OCI-LY1 (cell line): ENCODE data around the gene SAE1.

Source experiments
- EZH2 ChIP-seq: fragments of 200-600 bp; sonication (generic), shearing (Covaris generic); IDR thresholded peaks from 2 replicates; pipeline ENCODE4 v1.8.0; 2017; ENCODE audit warnings: borderline replicate concordance, mixed run types, mild to moderate bottlenecking, antibody characterized with exemption, low read length, moderate library complexity, mixed read lengths
- TF ChIP-seq, protein P1 (sequence below): fragments of 200-600 bp; sonication (generic), shearing (Covaris generic); IDR thresholded peaks from 2 replicates; pipeline ENCODE4 v1.5.1; 2017; ENCODE audit warnings: mild to moderate bottlenecking, antibody characterized with exemption, low read length, moderate library complexity, mixed read lengths

DNA sequence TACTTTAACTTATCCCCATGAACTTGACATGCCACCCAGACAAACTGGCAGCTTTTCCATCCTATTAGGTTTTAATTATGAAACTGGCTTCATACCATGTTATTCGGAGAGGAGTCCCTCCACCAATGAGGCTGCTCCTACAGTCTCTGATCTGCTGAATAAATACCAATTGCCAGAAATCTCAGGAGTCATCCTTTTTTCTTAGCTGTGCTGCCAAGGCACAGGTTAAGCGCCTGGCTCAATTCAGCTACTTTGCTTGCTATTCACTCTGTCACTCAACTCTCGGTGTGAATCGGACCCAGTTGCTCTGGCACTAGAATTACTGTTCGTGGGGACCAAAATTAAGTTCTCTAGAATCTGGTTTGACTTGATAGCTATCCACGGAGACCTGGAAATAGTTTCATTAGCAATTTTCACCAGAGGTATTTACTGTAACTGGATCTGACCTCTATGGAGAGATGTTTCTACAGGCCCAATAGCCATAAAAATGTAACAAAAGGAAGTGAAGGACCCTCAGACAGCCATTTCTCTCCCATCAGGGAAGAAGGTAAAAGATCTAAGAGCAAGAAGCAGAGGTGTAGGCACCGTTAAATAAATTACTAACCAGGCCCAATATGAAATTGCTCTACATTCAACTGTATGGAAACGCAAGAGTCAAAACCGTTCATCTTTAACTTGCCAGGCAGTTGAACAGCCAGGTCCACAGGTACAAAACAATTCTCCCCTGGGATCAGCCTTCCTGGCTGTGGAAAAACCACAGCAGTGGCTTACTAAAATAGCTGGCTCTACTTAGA lies 22.5 kb upstream of the SAE1 start:
- TF ChIP-seq, protein P1, sequence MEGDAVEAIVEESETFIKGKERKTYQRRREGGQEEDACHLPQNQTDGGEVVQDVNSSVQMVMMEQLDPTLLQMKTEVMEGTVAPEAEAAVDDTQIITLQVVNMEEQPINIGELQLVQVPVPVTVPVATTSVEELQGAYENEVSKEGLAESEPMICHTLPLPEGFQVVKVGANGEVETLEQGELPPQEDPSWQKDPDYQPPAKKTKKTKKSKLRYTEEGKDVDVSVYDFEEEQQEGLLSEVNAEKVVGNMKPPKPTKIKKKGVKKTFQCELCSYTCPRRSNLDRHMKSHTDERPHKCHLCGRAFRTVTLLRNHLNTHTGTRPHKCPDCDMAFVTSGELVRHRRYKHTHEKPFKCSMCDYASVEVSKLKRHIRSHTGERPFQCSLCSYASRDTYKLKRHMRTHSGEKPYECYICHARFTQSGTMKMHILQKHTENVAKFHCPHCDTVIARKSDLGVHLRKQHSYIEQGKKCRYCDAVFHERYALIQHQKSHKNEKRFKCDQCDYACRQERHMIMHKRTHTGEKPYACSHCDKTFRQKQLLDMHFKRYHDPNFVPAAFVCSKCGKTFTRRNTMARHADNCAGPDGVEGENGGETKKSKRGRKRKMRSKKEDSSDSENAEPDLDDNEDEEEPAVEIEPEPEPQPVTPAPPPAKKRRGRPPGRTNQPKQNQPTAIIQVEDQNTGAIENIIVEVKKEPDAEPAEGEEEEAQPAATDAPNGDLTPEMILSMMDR: no peak
- no peak for TF ChIP-seq EZH2
